Renal cortex interstitium (tissue), 11 donors: ENCODE measurements around the gene EIPR1. TPM values are rescaled to one million over a fixed set of nuclear protein-coding genes. Genes with fewer than 3 reads are reported as not detected.
"Not testable (repeated sequence)": the region's sequence is repeated elsewhere in the genome, so short reads cannot be mapped to it uniquely, and the experiment has no call there.

Source experiments
- DNase-seq, 11 donors: peaks; one replicate each; pipeline ENCODE4 v3.0.0-alpha.2; 2013; ENCODE audit warnings: low read depth in 9 of 11, low spot score in 4 of 11; ENCODE audit errors: extremely low read depth in 1 of 11
- polyA plus RNA-seq, 3 donors: library from polyadenylated mRNA; unstranded; fragments of 120-200 nt; gene quantifications; one replicate each; pipeline ENCODE4 v1.2.1, GENCODE V29; 2013; ENCODE audit not compliant: insufficient read length in 3 of 3

EIPR1 gene
- polyA plus RNA-seq, 3 donors = 20.9 to 27.1 (median 26.0) TPM

- DNase-seq = no peak
Measured at GRCh38 chr2:3214806-3215404, 162.7 kb downstream of the EIPR1 start.

GRCh38 chr2:3214065-3214464, 163.6 kb downstream of the EIPR1 start:
- DNase-seq = no peak

- DNase-seq = no peak
Measured at GRCh38 chr2:3212984-3213383, 164.6 kb downstream of the EIPR1 start.

GRCh38 chr2:3212061-3212362, 165.6 kb downstream of the EIPR1 start:
- no peak for DNase-seq

- no peak for DNase-seq
Measured at GRCh38 chr2:3211256-3212060, 166.2 kb downstream of the EIPR1 start.

GRCh38 chr2:3210257-3210656, 167.4 kb downstream of the EIPR1 start:
- DNase-seq = no peak

GRCh38 chr2:3209258-3209657, 168.4 kb downstream of the EIPR1 start:
- DNase-seq = no peak

GRCh38 chr2:3208591-3208990, 169.0 kb downstream of the EIPR1 start:
- DNase-seq = no peak

- no peak for DNase-seq
Measured at GRCh38 chr2:3208179-3208578, 169.4 kb downstream of the EIPR1 start.

GRCh38 chr2:3207091-3207491, 170.5 kb downstream of the EIPR1 start:
- no peak for DNase-seq

- no peak for DNase-seq
Measured at GRCh38 chr2:3205845-3206244, 171.8 kb downstream of the EIPR1 start.

GRCh38 chr2:3204031-3204821, 173.4 kb downstream of the EIPR1 start:
- no peak for DNase-seq

GRCh38 chr2:3203497-3204019, 174.1 kb downstream of the EIPR1 start:
- no peak for DNase-seq

GRCh38 chr2:3202926-3203325, 174.7 kb downstream of the EIPR1 start:
- DNase-seq = no peak

GRCh38 chr2:3201281-3201680, 176.3 kb downstream of the EIPR1 start:
- no peak for DNase-seq

GRCh38 chr2:3200420-3200939, 177.1 kb downstream of the EIPR1 start:
- no peak for DNase-seq

GRCh38 chr2:3199627-3200345, 177.8 kb downstream of the EIPR1 start:
- DNase-seq = no peak

GRCh38 chr2:3198671-3199192, 178.9 kb downstream of the EIPR1 start:
- DNase-seq = not testable (repeated sequence)

- no peak for DNase-seq
Measured at GRCh38 chr2:3198119-3198518, 179.5 kb downstream of the EIPR1 start.
